Activated gamma-delta T cell (primary cell): ENCODE measurements around the gene ARHGEF28.

Source experiments
- DNase-seq: peaks from one replicate; lab custom pipeline; 2025; lab: John Stamatoyannopoulos, UW

The ARHGEF28 gene

GRCh38 chr5:73938280-73938937 is 312.4 kb downstream of the ARHGEF28 start:
- DNase-seq, result no peak

GRCh38 chr5:73938938-73939320 is 312.9 kb downstream of the ARHGEF28 start:
- no peak for DNase-seq

GRCh38 chr5:73939557-73939956 is 313.6 kb downstream of the ARHGEF28 start:
- no peak for DNase-seq

- no peak for DNase-seq
Measured at GRCh38 chr5:73940026-73940425, 314.0 kb downstream of the ARHGEF28 start.

- no peak for DNase-seq
Measured at GRCh38 chr5:73940801-73941200, 314.8 kb downstream of the ARHGEF28 start.

- DNase-seq, result no peak
Measured at GRCh38 chr5:73942783-73943182, 316.8 kb downstream of the ARHGEF28 start.

- no peak for DNase-seq
Measured at GRCh38 chr5:73943397-73943796, 317.4 kb downstream of the ARHGEF28 start.

- no peak for DNase-seq
Measured at GRCh38 chr5:73944581-73944980, 318.6 kb downstream of the ARHGEF28 start.

- no peak for DNase-seq
Measured at GRCh38 chr5:73945505-73945904, 319.5 kb downstream of the ARHGEF28 start.

GRCh38 chr5:73946278-73946677 is 320.3 kb downstream of the ARHGEF28 start:
- DNase-seq, result no peak

GRCh38 chr5:73946919-73947602 is 321.1 kb downstream of the ARHGEF28 start:
- no peak for DNase-seq

GRCh38 chr5:73947906-73948640 is 322.1 kb downstream of the ARHGEF28 start:
- DNase-seq, result no peak

GRCh38 chr5:73948720-73949119 is 322.7 kb downstream of the ARHGEF28 start:
- no peak for DNase-seq

- DNase-seq, result no peak
Measured at GRCh38 chr5:73950441-73950873, 324.5 kb downstream of the ARHGEF28 start.

- DNase-seq, result no peak
Measured at GRCh38 chr5:73950912-73951430, 325.0 kb downstream of the ARHGEF28 start.

- no peak for DNase-seq
Measured at GRCh38 chr5:73952872-73953271, 326.9 kb downstream of the ARHGEF28 start.

GRCh38 chr5:73954381-73954780 is 328.4 kb downstream of the ARHGEF28 start:
- no peak for DNase-seq

- no peak for DNase-seq
Measured at GRCh38 chr5:73955271-73955846, 329.4 kb downstream of the ARHGEF28 start.

GRCh38 chr5:73957397-73958001 is 331.5 kb downstream of the ARHGEF28 start:
- DNase-seq, result no peak

GRCh38 chr5:73958037-73958436 is 332.0 kb downstream of the ARHGEF28 start:
- DNase-seq, result no peak

- no peak for DNase-seq
Measured at GRCh38 chr5:73960023-73960422, 334.0 kb downstream of the ARHGEF28 start.

- no peak for DNase-seq
Measured at GRCh38 chr5:73960426-73960825, 334.4 kb downstream of the ARHGEF28 start.
